Activated gamma-delta T cell (primary cell): ENCODE data around the gene MAD1L1.

Experiments
- DNase-seq: peaks from one replicate; lab custom pipeline; 2025; lab: John Stamatoyannopoulos, UW

The MAD1L1 gene

GRCh38 chr7:1943933-1944618 lies 288.7 kb downstream of the MAD1L1 start:
- no peak for DNase-seq

GRCh38 chr7:1943326-1943725 lies 289.4 kb downstream of the MAD1L1 start:
- DNase-seq = no peak

GRCh38 chr7:1942941-1943289 lies 289.8 kb downstream of the MAD1L1 start:
- DNase-seq = no peak

GRCh38 chr7:1942243-1942940 lies 290.4 kb downstream of the MAD1L1 start:
- DNase-seq = no peak

GRCh38 chr7:1941464-1942242 lies 291.1 kb downstream of the MAD1L1 start:
- DNase-seq = no peak

GRCh38 chr7:1940863-1941262 lies 291.9 kb downstream of the MAD1L1 start:
- no peak for DNase-seq

GRCh38 chr7:1940402-1940786 lies 292.4 kb downstream of the MAD1L1 start:
- peak; percentile 82 for DNase-seq

GRCh38 chr7:1939434-1940401 lies 293.0 kb downstream of the MAD1L1 start:
- peak; percentile 55 for DNase-seq

GRCh38 chr7:1938788-1939433 lies 293.8 kb downstream of the MAD1L1 start:
- DNase-seq = no peak

GRCh38 chr7:1937252-1937605 lies 295.5 kb downstream of the MAD1L1 start:
- no peak for DNase-seq

GRCh38 chr7:1936531-1937251 lies 296.1 kb downstream of the MAD1L1 start:
- no peak for DNase-seq

- DNase-seq = no peak
Observed at GRCh38 chr7:1936006-1936310, 296.8 kb downstream of the MAD1L1 start.

GRCh38 chr7:1935176-1936005 lies 297.4 kb downstream of the MAD1L1 start:
- DNase-seq = no peak

- DNase-seq = no peak
Observed at GRCh38 chr7:1934756-1935155, 298.0 kb downstream of the MAD1L1 start.

- no peak for DNase-seq
Observed at GRCh38 chr7:1934017-1934416, 298.7 kb downstream of the MAD1L1 start.

GRCh38 chr7:1933066-1933750 lies 299.5 kb downstream of the MAD1L1 start:
- no peak for DNase-seq

GRCh38 chr7:1931951-1932270 lies 300.8 kb downstream of the MAD1L1 start:
- no peak for DNase-seq

GRCh38 chr7:1931256-1931950 lies 301.3 kb downstream of the MAD1L1 start:
- DNase-seq = no peak
